Activated CD4-positive, alpha-beta T cell treated with anti-CD3 and anti-CD28 coated beads, Interleukin-2, amount 50 U/mL, for 16 hours (primary cell): ENCODE data around the gene PRR14L.
"Not testable (repeated sequence)": the region's sequence is repeated elsewhere in the genome, so short reads cannot be mapped to it uniquely, and the experiment has no call there.

Source experiments
- DNase-seq: peaks from one replicate; pipeline ENCODE4 v3.0.0-alpha.2; 2020

Gene PRR14L

DNA sequence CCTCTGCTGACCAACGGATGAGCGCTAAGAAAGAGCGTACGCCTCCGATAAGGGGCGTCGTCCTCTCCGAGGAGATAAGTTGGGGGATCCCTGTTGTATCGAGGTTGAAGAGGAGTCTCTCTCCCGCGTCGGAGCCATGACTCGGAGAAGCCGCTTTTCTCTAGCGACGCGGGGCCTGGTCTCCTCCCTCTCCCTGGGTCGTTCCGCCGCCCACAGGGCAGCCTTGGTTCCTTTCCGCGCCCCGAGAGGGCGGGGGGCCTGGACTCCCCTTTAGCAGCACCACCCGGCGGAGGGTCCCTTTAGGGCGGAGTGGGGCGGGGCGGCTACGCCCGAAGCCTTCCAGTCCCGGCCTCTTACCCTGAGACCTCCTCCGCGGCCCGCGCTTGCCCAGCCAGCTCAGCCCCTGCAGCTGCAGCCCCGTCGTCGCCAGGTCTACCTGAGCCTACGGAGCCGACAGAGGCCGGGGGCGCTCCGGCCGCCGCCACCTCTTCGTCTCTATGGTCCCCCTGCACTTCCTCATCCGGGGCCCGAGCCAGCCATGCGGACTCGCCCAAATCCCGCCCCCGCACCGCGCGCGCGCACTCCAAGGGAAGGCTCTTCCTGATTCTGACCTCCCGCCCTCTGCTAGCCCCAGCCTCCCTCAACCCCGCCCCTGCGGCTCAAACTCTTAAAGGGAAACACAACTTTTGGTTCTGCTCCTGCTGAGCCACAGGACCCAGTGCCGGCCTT, at the start of gene PRR14L:
Gene PRR14L (minus strand): TSS at position 497 of the 729 bp plus-strand sequence. CDS start 11,272 bp downstream, outside the sequence.
- DNase-seq: peak; percentile 98

GRCh38 chr22:31799358-31799757, 49.4 kb upstream of the PRR14L start:
- not testable (repeated sequence) for DNase-seq

DNA sequence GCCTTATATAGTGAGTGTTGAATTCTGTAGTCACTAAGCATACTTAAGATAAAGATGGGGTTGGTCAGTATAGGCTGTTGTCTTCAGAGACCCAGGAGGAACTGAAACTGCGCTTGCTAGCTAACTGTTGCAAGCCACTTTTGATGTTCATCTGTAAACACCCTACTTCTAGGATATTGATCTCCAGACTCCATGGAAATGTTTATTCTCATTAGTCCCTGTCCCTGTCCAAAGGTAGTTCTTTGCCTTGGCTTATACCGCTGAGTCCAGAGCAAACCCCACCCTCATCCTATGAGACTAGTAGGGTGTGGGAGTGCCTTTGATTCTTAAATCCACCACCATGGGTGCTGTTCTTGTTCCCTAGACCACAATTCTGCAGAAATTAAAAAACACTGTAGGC, 40.3 kb upstream of the PRR14L start:
- no peak for DNase-seq

DNA sequence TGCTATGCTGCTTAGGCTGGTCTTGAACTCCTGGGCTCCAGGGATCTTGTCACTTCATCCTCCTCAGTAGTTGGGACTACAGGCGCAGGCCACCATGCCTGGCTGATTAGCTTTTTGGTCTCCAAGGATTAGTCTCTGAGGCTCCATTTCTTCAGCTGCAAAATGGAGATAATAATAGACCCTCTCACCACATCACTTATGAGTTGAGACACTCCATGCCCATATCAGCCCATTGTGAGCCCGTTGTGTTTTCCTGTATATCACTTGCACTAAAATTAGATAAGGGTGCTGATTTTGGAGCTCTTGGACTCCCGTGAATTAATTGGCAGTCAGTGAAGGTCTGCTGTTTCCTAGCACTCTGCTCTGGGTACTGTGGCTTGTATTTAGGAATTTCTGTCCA, 39.9 kb upstream of the PRR14L start:
- DNase-seq: no peak

GRCh38 chr22:31776231-31776630, 26.3 kb upstream of the PRR14L start:
- no peak for DNase-seq

DNA sequence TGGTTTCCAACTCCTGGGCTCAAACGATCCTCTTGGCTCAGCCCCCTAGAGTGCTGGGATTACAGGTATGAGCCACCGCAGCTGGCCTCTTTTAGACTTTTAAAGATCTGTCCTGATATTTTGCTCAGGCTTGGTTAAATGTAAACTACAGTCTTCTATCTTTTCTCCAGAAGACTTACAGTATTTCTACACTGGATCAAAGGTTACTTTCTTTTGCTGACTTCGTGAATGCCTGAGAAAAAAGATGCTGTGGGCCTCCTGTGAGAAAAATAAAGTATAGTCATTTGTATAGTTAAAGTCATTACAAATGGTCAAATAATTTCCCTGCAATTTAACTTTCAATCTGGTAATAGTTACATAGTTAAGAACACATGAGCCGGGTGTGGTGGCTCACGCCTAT, 23.5 kb upstream of the PRR14L start:
- DNase-seq: no peak

DNA sequence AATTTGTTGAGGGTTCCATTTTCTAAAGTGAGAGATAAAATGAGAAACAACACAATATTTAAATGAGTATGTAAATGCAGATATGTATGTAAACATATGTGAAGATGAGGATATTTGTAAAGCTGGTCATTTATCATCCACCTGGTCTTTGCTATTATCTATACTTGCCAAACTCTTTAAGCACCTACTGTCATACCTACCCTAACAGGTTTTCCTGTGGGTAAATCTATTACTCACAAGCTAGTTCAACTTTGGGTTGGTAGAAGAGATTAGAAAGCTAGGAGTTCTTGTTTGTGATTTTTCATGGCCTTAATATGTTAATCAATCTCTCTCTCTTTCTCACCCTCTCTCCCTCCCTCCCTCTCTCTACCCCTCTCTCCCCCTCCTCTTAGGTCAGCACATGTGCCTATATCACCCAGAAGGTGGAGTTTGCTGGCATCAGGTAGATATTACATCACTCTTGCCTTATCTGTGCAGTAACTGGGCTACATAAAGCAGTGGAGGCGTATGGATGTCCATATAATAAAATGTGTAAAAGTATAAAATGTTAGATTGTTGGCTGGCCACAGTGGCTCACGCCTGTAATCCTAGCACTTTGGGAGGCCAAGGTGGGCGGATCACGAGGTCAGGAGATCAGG, 18.6 kb upstream of the PRR14L start:
- DNase-seq: no peak

DNA sequence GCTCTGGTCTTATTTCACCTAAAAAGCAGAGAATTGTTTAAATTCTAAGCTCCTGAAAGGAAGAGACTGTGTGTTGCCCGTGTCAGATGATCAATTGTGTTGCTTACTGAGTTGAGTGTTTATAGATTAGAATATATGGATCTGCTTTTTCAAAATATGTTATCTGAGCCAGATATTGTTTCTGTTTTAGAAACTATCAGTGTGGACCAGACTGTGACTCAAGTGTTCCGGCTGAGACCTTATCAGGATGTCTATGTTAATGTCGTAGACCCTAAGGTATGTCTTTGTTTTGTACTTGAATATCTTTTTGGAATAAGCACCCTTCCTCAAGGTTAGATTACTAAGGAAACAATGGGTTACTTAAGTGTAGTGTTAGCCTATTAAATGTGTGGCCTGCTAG, 14.9 kb upstream of the PRR14L start:
- no peak for DNase-seq

DNA sequence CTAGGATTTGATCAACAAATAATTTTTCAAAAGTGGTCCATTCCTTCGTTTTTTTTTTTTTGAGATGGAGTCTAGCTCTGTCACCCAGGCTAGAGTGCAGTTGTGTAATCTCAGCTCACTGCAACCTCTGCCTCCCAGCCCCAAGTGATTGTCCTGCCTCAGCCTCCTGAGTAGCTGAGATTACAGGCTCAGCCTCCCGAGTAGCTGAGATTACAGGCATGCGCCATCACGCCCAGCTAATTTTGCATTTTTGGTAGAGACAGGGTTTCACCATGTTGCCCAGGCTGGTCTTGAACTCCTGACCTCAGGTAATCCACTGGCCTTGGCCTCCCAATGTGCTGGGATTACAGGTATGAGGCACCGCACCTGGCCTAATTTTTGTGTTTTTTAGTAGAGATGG, 8.9 kb upstream of the PRR14L start:
- DNase-seq: not testable (repeated sequence)

- DNase-seq: no peak
Observed at GRCh38 chr22:31757265-31757664, 7.3 kb upstream of the PRR14L start.

DNA sequence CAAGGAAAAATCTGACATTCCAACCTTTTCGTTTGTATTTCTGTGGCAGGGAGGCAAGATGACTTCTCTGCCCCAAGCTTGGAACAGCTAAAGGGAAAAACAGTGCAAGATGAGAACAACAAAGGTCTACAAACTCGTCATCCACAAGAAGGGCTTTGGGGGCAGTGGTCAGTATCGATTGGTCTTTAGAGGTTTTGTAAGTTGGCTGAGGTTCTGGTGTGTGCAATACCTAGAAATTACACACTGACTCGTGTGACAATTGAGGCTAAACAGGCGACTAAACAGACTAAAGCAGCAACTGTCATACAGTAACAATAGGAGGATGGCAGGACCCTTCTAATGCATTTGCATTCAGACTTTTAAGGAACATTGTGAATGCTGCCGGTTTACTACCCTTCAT, 4.9 kb upstream of the PRR14L start:
- no peak for DNase-seq

GRCh38 chr22:31753634-31754501, 3.9 kb upstream of the PRR14L start, which contains the start of gene DEPDC5:
Gene DEPDC5 (plus strand): TSS chr22:31754019. CDS start chr22:31754922, 903 bp downstream.
- DNase-seq: peak; percentile 97

DNA sequence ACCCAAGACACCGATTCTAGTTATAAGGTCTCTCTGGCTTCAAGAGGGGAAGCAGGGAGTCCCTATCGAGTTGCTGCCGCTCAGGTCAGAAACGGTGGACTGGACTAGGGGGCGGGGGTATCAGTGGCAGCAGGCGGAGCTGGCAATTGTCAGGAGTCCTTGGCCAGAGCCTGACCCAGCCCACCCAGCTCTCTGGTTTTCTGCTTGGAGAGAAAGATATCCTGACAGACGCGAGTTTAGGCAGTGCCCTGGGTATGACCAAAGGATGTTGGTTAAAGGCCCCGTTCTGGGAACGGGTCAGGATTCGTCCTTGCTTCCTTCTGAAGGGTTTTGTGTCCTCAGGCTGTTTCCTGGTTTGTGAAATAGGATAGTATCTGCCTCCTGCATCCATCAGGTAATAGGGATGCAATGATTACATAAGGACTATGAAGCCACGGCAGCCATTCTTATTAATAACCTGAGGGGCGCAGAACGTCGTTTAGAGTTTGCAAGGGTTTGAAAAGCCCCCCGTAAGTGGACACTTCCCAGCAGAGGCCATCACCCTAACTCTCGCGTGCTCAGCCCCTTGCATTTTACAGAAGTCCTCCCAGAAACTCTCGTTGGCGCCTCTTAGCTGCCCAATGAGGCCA, 3.2 kb upstream of the PRR14L start:
- no peak for DNase-seq

DNA sequence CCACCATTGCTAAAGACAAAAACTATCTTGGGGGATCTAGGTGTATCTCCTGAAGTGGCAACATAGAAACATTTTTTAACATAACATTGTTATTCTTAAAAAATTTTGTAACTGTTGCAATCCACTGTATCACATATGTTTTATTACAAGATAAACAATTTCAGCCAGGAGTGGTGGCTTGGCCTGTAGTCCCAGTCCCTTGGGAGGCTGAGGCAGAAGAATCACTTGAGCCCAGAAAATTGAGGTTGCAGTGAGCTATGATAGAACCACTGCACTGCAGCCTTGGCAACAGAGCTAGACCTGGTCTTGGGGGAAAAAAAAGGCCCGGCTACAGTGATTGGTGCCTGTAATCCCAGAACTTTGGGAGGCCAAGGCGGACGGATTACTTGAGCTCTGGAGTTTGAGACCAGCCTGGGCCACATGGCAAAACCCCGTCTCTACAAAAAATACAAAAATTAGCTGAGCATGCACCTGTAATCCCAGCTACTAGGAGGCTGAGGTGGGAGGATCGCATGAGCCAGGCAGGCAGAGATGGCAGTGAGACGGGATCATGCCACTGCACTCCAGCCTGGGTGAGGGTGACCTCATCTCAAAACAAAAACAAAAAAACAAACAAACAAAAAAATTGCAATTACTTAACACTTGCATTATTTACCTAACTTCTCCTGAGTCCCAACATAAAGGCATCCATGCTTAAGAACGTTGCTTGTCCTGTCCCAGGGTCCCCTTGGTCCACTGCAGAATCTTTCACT, 2.3 kb upstream of the PRR14L start:
- no peak for DNase-seq

GRCh38 chr22:31750365-31751284, 693 bp upstream of the PRR14L start:
- no peak for DNase-seq

DNA sequence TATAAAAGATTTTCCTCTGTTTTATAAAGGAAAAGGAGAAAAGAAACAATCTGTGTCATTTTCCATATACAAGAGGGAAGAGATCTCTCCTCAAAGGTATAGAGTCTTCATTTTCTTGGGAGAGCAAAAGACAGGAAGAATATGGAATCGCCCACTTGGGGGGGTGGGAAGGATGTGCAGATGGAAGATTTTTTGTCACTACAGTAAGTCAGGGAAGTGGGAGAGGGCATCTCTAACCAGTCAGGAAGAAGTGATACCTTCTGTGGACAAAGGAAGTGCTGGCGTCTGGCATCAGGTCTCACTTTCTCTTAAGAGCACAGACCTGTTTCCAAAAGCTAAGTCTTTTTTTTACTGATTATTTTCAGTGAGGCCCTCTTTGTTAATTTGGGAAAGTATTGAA, 1.4 kb downstream of the PRR14L start:
- peak; percentile 11 for DNase-seq

DNA sequence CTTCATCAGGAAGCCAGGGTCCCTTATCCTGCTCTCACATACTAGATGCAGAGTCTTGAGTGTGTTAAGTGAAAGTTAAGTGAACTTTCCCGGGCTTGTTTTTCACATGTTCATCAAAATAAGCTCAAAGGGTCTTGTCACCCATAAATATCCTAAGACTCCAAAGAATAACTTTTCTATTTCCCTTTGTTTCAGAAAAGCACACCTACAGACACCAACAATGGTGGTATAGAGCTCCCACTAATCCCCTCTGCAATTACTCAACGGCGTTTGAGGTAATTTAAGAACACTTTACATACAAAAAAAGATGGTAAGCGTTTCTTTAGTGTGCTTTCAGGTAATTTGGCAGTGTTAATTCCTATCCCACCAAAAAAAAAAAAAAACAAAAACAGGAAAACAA, 2.5 kb downstream of the PRR14L start:
- DNase-seq: no peak

- DNase-seq: no peak
Observed at GRCh38 chr22:31743871-31744270, 6.1 kb downstream of the PRR14L start.

DNA sequence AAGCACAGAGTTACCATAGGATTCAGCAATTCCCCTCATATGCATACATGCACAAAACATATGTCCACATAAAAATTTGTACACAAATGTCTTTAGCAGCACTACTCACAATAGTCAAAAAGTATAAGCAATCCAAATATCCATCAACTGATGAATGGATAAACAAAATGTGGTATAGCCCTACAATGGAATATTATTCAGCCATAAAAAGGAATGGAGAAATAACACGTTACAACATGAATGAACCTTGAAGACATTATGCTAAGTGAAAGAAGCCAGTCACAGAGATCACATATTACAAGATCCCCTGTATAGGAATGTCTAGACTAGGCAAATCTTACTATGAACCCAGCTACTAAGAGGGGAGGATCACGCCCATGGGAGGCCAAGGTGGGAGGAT, 7.2 kb downstream of the PRR14L start:
- no peak for DNase-seq

GRCh38 chr22:31742115-31742514, 7.8 kb downstream of the PRR14L start:
- no peak for DNase-seq

DNA sequence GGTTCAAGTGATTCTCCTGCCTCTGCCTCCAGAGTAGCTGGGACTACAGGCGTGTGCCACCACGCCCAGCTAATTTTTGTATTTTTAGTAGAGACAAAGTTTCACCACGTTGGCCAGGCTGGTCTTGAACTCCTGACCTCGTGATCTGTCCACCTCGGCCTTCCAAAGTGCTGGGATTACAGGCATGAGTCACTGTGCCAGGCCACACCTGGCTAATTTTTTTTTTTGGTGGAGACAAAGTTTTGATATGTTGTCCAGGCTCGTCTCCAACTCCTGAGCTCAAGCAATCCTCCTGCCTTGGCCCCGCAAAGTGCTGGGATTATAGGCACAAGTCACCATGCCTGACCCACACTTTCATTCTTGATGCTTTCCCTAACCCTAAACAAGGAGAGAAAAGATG, 9.6 kb downstream of the PRR14L start:
- not testable (repeated sequence) for DNase-seq
